HepG2 (cell line): Measurements from ENCODE around the gene SDK2.

ENCODE experiments used
- AGO1 ChIP-seq: fragments of 200-400 bp; formaldehyde crosslinking; IDR thresholded peaks from 2 replicates; pipeline ENCODE4 v1.6.1; 2017; ENCODE audit warnings: mild to moderate bottlenecking, low read depth, low read length, moderate library complexity; ENCODE audit not compliant: poor library complexity, severe bottlenecking
- CTCF ChIP-seq: sonication (generic); formaldehyde crosslinking; IDR thresholded peaks from 2 replicates; pipeline ENCODE4 v1.5.0; 2020; ENCODE audit warnings: mild to moderate bottlenecking, missing genetic modification reagents, moderate library complexity
- JUND ChIP-seq: sonication (generic); formaldehyde crosslinking; IDR thresholded peaks from 2 replicates; pipeline ENCODE4 v1.8.0; 2022; ENCODE audit warnings: mild to moderate bottlenecking, missing genetic modification reagents
- POLR2A ChIP-seq, 2 experiments: IDR thresholded peaks; 2 replicates each; pipeline ENCODE4 v1.6.1; 2011; ENCODE audit warnings: low read depth in 2 of 2, low read length in 2 of 2, mild to moderate bottlenecking in 1 of 2, moderate library complexity in 1 of 2; ENCODE audit not compliant: insufficient read depth in 1 of 2
- RAD21 ChIP-seq: fragments of 450-650 bp; formaldehyde crosslinking; IDR thresholded peaks from 2 replicates; pipeline ENCODE4 v1.5.0; 2020; ENCODE audit warnings: mild to moderate bottlenecking
- TCF12 ChIP-seq, 2 experiments: fragments of 450-650 bp in 1 of 2; sonication (generic) in 1 of 2; formaldehyde crosslinking in 1 of 2; IDR thresholded peaks; 2 replicates each; pipeline versions ENCODE4 v1.6.1 to v1.8.0; 2017 to 2022; ENCODE audit warnings: antibody characterized with exemption in 1 of 2, mild to moderate bottlenecking in 1 of 2, missing genetic modification reagents in 1 of 2, moderate library complexity in 1 of 2
- TGIF2 ChIP-seq: IDR thresholded peaks from 2 replicates; pipeline ENCODE4 v1.6.1; 2016; ENCODE audit warnings: control low read depth, missing compliant biosample characterization
- ZBED4 ChIP-seq: sonication (generic); formaldehyde crosslinking; IDR thresholded peaks from 2 replicates; pipeline ENCODE4 v1.4.0; 2020; ENCODE audit warnings: missing genetic modification reagents, borderline replicate concordance
- ZHX1 ChIP-seq: sonication (generic); formaldehyde crosslinking; IDR thresholded peaks from 2 replicates; pipeline ENCODE4 v1.8.1; 2022; ENCODE audit warnings: low read depth, mild to moderate bottlenecking, missing genetic modification reagents
- ZNF274 ChIP-seq: sonication (generic); formaldehyde crosslinking; IDR thresholded peaks from 2 replicates; pipeline ENCODE4 v1.5.1; 2020; ENCODE audit warnings: mild to moderate bottlenecking, missing genetic modification reagents
- TF ChIP-seq, protein P1 (sequence below): sonication (generic); formaldehyde crosslinking; IDR thresholded peaks from 2 replicates; pipeline ENCODE4 v1.4.0; 2020; ENCODE audit warnings: mild to moderate bottlenecking, missing genetic modification reagents, borderline replicate concordance
- TF ChIP-seq, protein P2 (sequence below): sonication (generic); formaldehyde crosslinking; conservative IDR thresholded peaks from 2 replicates; pipeline ENCODE4 v1.8.0; 2022; ENCODE audit warnings: mild to moderate bottlenecking, moderate library complexity, missing genetic modification reagents

DNA sequence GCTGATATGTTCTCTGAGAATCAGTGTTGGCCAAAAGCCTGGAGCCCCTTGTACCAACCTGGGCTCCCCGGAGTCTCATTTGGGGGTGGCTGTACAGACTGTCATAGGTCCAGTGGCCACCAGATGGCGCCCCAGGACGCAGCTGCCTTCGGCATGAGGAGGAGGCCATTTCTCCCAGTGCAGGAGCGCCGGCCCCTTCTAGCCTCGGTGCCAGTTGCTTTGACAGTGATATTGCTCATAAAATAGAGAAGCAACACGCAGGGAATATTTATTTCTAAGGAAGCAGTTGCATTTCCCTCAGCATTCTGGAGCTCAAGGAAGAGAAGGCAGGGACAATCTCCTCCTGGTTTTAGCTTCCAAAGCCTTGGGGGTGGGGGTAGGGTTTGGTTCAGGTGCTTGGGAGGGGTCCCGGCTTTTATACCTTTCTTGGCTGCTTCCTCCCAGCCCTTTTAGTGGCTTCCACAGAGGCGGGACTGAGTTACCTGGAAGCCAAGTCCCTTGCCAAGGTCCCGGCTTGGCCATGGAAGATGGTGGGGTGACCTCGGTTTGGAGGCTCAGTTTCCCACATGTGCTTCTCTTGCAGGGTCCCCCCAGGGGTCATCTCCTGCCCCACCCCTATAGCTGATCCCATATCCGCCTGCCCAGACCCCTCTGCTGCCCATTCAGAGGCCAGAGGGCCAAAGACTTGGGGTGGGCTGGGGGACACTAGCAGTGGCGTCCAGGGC is 214.6 kb downstream of the SDK2 start:
- TF ChIP-seq, protein P1, sequence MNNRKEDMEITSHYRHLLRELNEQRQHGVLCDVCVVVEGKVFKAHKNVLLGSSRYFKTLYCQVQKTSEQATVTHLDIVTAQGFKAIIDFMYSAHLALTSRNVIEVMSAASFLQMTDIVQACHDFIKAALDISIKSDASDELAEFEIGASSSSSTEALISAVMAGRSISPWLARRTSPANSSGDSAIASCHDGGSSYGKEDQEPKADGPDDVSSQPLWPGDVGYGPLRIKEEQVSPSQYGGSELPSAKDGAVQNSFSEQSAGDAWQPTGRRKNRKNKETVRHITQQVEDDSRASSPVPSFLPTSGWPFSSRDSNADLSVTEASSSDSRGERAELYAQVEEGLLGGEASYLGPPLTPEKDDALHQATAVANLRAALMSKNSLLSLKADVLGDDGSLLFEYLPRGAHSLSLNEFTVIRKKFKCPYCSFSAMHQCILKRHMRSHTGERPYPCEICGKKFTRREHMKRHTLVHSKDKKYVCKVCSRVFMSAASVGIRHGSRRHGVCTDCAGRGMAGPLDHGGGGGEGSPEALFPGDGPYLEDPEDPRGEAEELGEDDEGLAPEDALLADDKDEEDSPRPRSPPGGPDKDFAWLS, result no peak
- TF ChIP-seq CTCF (CRISPR knock-in tag) (peak; percentile 96), POLR2A (IDR thresholded peaks at IDR 0.05; ENCODE audit: insufficient read depth in 1 of 2, low read depth in 2 of 2, low read length in 2 of 2) (no peak), AGO1 (no peak), ZHX1 (CRISPR knock-in tag) (no peak), ZNF274 (CRISPR knock-in tag) (no peak), JUND (no peak), ZBED4 (CRISPR knock-in tag) (no peak), RAD21 (CRISPR knock-in tag) (peak; percentile 90), TCF12 (IDR thresholded peaks at IDR 0.05) (no peak), TCF12 (CRISPR knock-in tag; IDR thresholded peaks at IDR 0.05) (no peak), TGIF2 (CRISPR knock-in tag) (no peak)
- TF ChIP-seq, protein P2, sequence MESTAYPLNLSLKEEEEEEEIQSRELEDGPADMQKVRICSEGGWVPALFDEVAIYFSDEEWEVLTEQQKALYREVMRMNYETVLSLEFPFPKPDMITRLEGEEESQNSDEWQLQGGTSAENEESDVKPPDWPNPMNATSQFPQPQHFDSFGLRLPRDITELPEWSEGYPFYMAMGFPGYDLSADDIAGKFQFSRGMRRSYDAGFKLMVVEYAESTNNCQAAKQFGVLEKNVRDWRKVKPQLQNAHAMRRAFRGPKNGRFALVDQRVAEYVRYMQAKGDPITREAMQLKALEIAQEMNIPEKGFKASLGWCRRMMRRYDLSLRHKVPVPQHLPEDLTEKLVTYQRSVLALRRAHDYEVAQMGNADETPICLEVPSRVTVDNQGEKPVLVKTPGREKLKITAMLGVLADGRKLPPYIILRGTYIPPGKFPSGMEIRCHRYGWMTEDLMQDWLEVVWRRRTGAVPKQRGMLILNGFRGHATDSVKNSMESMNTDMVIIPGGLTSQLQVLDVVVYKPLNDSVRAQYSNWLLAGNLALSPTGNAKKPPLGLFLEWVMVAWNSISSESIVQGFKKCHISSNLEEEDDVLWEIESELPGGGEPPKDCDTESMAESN, result no peak
